OCI-LY3 (cell line): ENCODE results near the gene FLOT1.

Experiments
- EZH2phosphoT487 ChIP-seq: fragments of 200-600 bp; shearing (Covaris generic); IDR thresholded peaks from 2 replicates; pipeline ENCODE4 v1.6.1; 2018; ENCODE audit warnings: antibody characterized with exemption, mixed run types, low read depth
- TF ChIP-seq, protein P1 (sequence below): fragments of 200-600, 300-600 bp; sonication (generic); IDR thresholded peaks from 2 replicates; pipeline ENCODE4 v1.5.1; 2014; ENCODE audit warnings: antibody characterized with exemption, low read length, low read depth

DNA sequence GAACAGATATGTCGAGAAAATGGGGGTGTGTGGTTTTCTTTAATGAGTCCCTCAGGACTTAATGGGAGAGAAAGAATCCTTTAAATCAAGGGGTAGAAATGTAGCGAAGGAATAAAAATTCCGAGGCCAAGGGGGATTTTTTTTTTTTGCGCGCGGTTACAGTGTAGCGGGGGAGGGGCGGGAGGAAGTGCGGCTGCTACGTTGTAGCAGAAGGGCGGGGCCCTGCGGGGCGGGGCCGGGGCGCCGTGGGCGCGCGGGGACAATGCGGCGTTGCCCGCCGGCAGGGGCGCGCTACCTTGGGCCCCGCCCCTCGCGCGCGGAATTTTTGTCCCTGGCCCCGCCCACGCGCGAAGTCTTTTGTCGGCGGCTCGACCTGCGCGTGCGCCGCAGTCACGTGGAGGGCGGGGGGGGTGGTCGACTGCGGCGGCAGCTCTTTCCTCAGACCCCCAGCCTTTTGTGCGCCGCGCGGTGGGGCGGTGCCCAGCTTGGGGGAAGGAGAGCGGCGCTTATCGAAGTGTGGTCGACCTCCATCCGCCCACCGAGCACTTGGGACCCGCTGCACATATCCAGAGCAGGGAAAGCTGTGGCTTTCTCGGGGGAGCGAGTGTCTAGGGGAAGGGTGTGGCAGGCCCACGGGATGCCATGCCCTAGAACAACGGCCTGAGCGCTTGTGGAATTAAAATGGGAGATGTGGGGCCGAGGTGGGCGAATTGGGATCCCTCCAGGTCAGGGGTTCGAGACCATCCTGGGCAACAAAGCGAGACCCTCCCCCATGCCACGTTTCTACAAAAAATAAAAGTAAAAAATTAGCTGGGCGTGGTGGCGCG is 21.1 kb downstream of the FLOT1 start:
- TF ChIP-seq, protein P1, sequence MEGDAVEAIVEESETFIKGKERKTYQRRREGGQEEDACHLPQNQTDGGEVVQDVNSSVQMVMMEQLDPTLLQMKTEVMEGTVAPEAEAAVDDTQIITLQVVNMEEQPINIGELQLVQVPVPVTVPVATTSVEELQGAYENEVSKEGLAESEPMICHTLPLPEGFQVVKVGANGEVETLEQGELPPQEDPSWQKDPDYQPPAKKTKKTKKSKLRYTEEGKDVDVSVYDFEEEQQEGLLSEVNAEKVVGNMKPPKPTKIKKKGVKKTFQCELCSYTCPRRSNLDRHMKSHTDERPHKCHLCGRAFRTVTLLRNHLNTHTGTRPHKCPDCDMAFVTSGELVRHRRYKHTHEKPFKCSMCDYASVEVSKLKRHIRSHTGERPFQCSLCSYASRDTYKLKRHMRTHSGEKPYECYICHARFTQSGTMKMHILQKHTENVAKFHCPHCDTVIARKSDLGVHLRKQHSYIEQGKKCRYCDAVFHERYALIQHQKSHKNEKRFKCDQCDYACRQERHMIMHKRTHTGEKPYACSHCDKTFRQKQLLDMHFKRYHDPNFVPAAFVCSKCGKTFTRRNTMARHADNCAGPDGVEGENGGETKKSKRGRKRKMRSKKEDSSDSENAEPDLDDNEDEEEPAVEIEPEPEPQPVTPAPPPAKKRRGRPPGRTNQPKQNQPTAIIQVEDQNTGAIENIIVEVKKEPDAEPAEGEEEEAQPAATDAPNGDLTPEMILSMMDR = no peak
- TF ChIP-seq EZH2phosphoT487 = no peak
